ENCODE results near the gene APOH. TPM values are rescaled to one million over a fixed set of nuclear protein-coding genes. Genes with fewer than 3 reads are reported as not detected.

APOH gene
- total and polyA plus RNA-seq, 12 donors, result 0.11 to 1.7 (median 1.5) TPM; not detected in 7

- no peaks in the 10 kb centered on the region for H3K27me3 ChIP-seq
- TF ChIP-seq POLR2A (IDR thresholded peaks at IDR 0.05), result no peak
- TF ChIP-seq CTCF (IDR thresholded peaks at IDR 0.05), result no peak
- WGBS, 4 donors, result 78 to 79% (median 79%) methylated on average over 4 of the region's 4 CpGs
- H3K27ac ChIP-seq, result no peak overlapping the region
- intact Hi-C loops (cut with DNase I), result no loop called here
- H3K9me3 ChIP-seq (replicated peaks in 1 of 3), result no peaks in the 10 kb centered on the region
- no peak for DNase-seq
- H3K4me1 ChIP-seq (replicated peaks in 1 of 2), result peaks cover 0 to 4% of the 10 kb centered on the region in 2 donors
- no peak overlapping the region for H3K4me3 ChIP-seq
- H3K36me3 ChIP-seq (replicated peaks in 1 of 2), result no peaks in the 10 kb centered on the region
Observed at GRCh38 chr17:66229783-66230538, 746 bp upstream of the APOH start.

GRCh38 chr17:66227212-66228045, 1.8 kb downstream of the APOH start:
- TF ChIP-seq POLR2A (IDR thresholded peaks at IDR 0.05) (no peak), CTCF (IDR thresholded peaks at IDR 0.05) (no peak)
- Histone ChIP-seq H3K4me3 (no peak overlapping the region), H3K27me3 (no peaks in the 10 kb centered on the region), H3K4me1 (replicated peaks in 1 of 2) (no peaks in the 10 kb centered on the region), H3K9me3 (replicated peaks in 1 of 3) (no peaks in the 10 kb centered on the region), H3K36me3 (replicated peaks in 1 of 2) (no peaks in the 10 kb centered on the region), H3K27ac (no peak overlapping the region)
- intact Hi-C loops (cut with DNase I), result no loop called here
- 86 to 92% (median 89%) methylated on average over 4 of the region's 4 CpGs for WGBS, 4 donors
- DNase-seq, result no peak

- WGBS, 4 donors, result 79 to 90% (median 84%) methylated on average over 5 of the region's 5 CpGs
- Histone ChIP-seq H3K9me3 (replicated peaks in 1 of 3) (no peaks in the 10 kb centered on the region), H3K27ac (no peak overlapping the region), H3K27me3 (peaks cover 4% of the 10 kb centered on the region), H3K36me3 (replicated peaks in 1 of 2) (no peaks in the 10 kb centered on the region), H3K4me3 (no peak overlapping the region), H3K4me1 (replicated peaks in 1 of 2) (no peaks in the 10 kb centered on the region)
- no peak for DNase-seq
- intact Hi-C loops (cut with DNase I), result no loop called here
- no peak for TF ChIP-seq POLR2A (IDR thresholded peaks at IDR 0.05)
- TF ChIP-seq CTCF (IDR thresholded peaks at IDR 0.05), result no peak
Observed at GRCh38 chr17:66222798-66223350, 6.3 kb downstream of the APOH start.

All from adrenal gland (tissue), 12 donors.